ENCODE results near the gene VASP. TPM values are rescaled to one million over a fixed set of nuclear protein-coding genes. Genes with fewer than 3 reads are reported as not detected.

VASP gene
- total and polyA plus RNA-seq, 2 of the 13 experiments (the other 11 are each of a cell fraction or from before 2014, with no cell fraction given) = 41.8 to 67.1 TPM

- TF ChIP-seq SIN3A (IDR thresholded peaks at IDR 0.05; ENCODE audit: borderline replicate concordance, low read depth, low read length) (no peak), BRD4 (CRISPR knock-in tag; IDR thresholded peaks at IDR 0.05) (no peak), ZNF776 (CRISPR knock-in tag; IDR thresholded peaks at IDR 0.05) (no peak), MLX (CRISPR knock-in tag; IDR thresholded peaks at IDR 0.05) (peak; percentile 68; the same call in 1 of the 2 replicates), PBX2 (CRISPR knock-in tag; IDR thresholded peaks at IDR 0.05) (no peak), TARDBP (CRISPR knock-in tag; IDR thresholded peaks at IDR 0.05) (peak; percentile 76), ZNF512B (CRISPR knock-in tag; IDR thresholded peaks at IDR 0.05; ENCODE audit: borderline replicate concordance) (no peak), SSRP1 (CRISPR knock-in tag; IDR thresholded peaks at IDR 0.05) (no peak), SAFB2 (CRISPR knock-in tag; IDR thresholded peaks at IDR 0.05; ENCODE audit: borderline replicate concordance, low read depth) (0 out of 2 replicates have a peak, but pooled peaks have one; percentile 26), ZNF230 (CRISPR knock-in tag; IDR thresholded peaks at IDR 0.05) (no peak), CBFB (CRISPR knock-in tag; IDR thresholded peaks at IDR 0.05) (no peak), POGZ (CRISPR knock-in tag; IDR thresholded peaks at IDR 0.05) (peak; percentile 39; the same call in 1 of the 2 replicates), CEBPB (IDR thresholded peaks at IDR 0.05; ENCODE audit: borderline replicate concordance, low read depth, low read length) (no peak), ZFY (CRISPR knock-in tag; IDR thresholded peaks at IDR 0.05) (peak; percentile 66; the same call in 1 of the 2 replicates), GMEB1 (CRISPR knock-in tag; IDR thresholded peaks at IDR 0.05; ENCODE audit: borderline replicate concordance) (peak; percentile 31; the same call in 1 of the 2 replicates), ZNF605 (CRISPR knock-in tag; IDR thresholded peaks at IDR 0.05) (peak; percentile 67; the same call in 1 of the 2 replicates), ZNF777 (CRISPR knock-in tag; IDR thresholded peaks at IDR 0.05) (peak; percentile 53; the same call in 1 of the 2 replicates), KLF11 (CRISPR knock-in tag; IDR thresholded peaks at IDR 0.05) (peak; percentile 81; the same call in 1 of the 2 replicates), SOX5 (CRISPR knock-in tag; IDR thresholded peaks at IDR 0.05; ENCODE audit: borderline replicate concordance) (peak; percentile 69), ZIK1 (CRISPR knock-in tag; IDR thresholded peaks at IDR 0.05; ENCODE audit: borderline replicate concordance, low read depth) (no peak), TERF1 (CRISPR knock-in tag; IDR thresholded peaks at IDR 0.05) (no peak), SOX6 (IDR thresholded peaks at IDR 0.05) (no peak), SOX6 (CRISPR knock-in tag; IDR thresholded peaks at IDR 0.05) (peak; percentile 71; the same call in 1 of the 2 replicates), HNRNPLL (IDR thresholded peaks at IDR 0.05; ENCODE audit: low read depth, low read length, poor library complexity, severe bottlenecking) (no peak)
These were observed 7.2 kb downstream of the VASP start (continued) for GRCh38 chr19:45514376-45515051.
